ENCODE data around the gene CREBL2. TPM values are rescaled to one million over a fixed set of nuclear protein-coding genes. Genes with fewer than 3 reads are reported as not detected.

CREBL2 gene
- total and polyA plus RNA-seq, 2 of the 13 experiments (the other 11 are each of a cell fraction or from before 2014, with no cell fraction given) = 6.9 to 8.4 TPM

GRCh38 chr12:12582193-12582881 is 29.3 kb upstream of the CREBL2 start:
- Histone ChIP-seq H3K9me3 (ENCODE audit: low read length) (no peaks in the 10 kb centered on the region), H3K79me2 (ENCODE audit: insufficient read depth, low read length) (no peaks in the 10 kb centered on the region), H3K27me3 (ENCODE audit: control insufficient read depth in 1 of 2, insufficient read depth in 2 of 2, low read length in 2 of 2) (no peaks in the 10 kb centered on the region), H4K20me1 (ENCODE audit: insufficient read depth, low read length) (no peaks in the 10 kb centered on the region), H2AFZ (ENCODE audit: low read length) (peak overlapping the region; percentile 92), H3K4me3 (replicated peaks in 1 of 3; ENCODE audit: insufficient read depth in 1 of 3, low read depth in 2 of 3, low read length in 3 of 3) (peak overlapping the region in 1 of 3 experiments; percentile 24; a peak in 2 of 6 replicates), H3K9ac (ENCODE audit: insufficient read depth, low read depth, low read length) (peak overlapping the region; percentile 17; the same call in 1 of the 2 replicates), H3K36me3 (replicated peaks in 1 of 2; ENCODE audit: control insufficient read depth in 1 of 2, insufficient read depth in 2 of 2, low read length in 2 of 2) (no peaks in the 10 kb centered on the region), H3K27ac (ENCODE audit: extremely low read length, insufficient read depth, low read length) (no peak overlapping the region), H3K4me2 (ENCODE audit: low read depth, low read length) (peak overlapping the region; percentile 69), H3K4me1 (ENCODE audit: insufficient read depth, low read length) (peaks cover 35% of the 10 kb centered on the region)
- peak; percentile 74 for ATAC-seq
- FAIRE-seq = no peak
- WGBS (ENCODE audit: low lambda C conversion rate) = 4% methylated on average over 2 of the region's 4 CpGs
- no TSS peak for BruUV-seq (replicated peaks)
- ChIA-PET CTCF (ENCODE audit: low intra/inter-chr PET ratio, low total read pairs) (no interaction called here), POLR2A (interaction anchor here (0.8 kb wide), 1 partner anchor 19 kb away, joined by 3 read pairs; the partner anchor contains the start of gene DUSP16)
- intact Hi-C loops (cut with micrococcal nuclease; ENCODE audit: unreplicated experiment) (no loop called here), in situ Hi-C loops (cut with HindIII; ENCODE audit: extremely low pct_ligation_motif_present, low pct_unique_long_range_greater_than_20kb) (no loop called here)
- DNase-seq (ENCODE audit: low spot score) = no peak
- TF ChIP-seq SRSF9 (IDR thresholded peaks at IDR 0.05; ENCODE audit: borderline replicate concordance, insufficient read depth, low read depth, low read length, poor library complexity, severe bottlenecking) = no peak
- TF ChIP-seq CHD2 (IDR thresholded peaks at IDR 0.05; ENCODE audit: low read depth, low read length) = no peak
- peak; percentile 33; the same call in 1 of the 2 replicates for TF ChIP-seq MAX (IDR thresholded peaks at IDR 0.05)
- no peak for TF ChIP-seq ZNF619 (CRISPR knock-in tag; IDR thresholded peaks at IDR 0.05)
- no peak for TF ChIP-seq ZNF468 (CRISPR knock-in tag; IDR thresholded peaks at IDR 0.05)
- TF ChIP-seq ZBTB3 (CRISPR knock-in tag; IDR thresholded peaks at IDR 0.05; ENCODE audit: borderline replicate concordance, low read depth) = no peak
- no peak for TF ChIP-seq ZNF564 (CRISPR knock-in tag; IDR thresholded peaks at IDR 0.05)
- 0 out of 2 replicates have a peak, but pooled peaks have one; percentile 19 for TF ChIP-seq HNF1B (CRISPR knock-in tag; IDR thresholded peaks at IDR 0.05)

Data from HepG2 (cell line).